K562 (cell line): ENCODE data around the gene ACTR3C. TPM values are rescaled to one million over a fixed set of nuclear protein-coding genes. Genes with fewer than 3 reads are reported as not detected.
A peak's percentile ranks its signal among the peaks of the same experiment; 100 is the strongest.
"Not testable (repeated sequence)": the region's sequence is repeated elsewhere in the genome, so short reads cannot be mapped to it uniquely, and the experiment has no call there.

Source experiments
- ARID1B ChIP-seq: fragments of 450-650 bp; IDR thresholded peaks from 2 replicates; pipeline ENCODE4 v1.6.1; 2016; ENCODE audit warnings: antibody characterized with exemption, mild to moderate bottlenecking, inconsistent platforms
- ARNT ChIP-seq, 2 experiments: fragments of 450-650 bp; IDR thresholded peaks; 2 replicates each; pipeline ENCODE4 v1.6.1; 2016; ENCODE audit warnings: mild to moderate bottlenecking in 1 of 2
- L3MBTL2 ChIP-seq: fragments of 450-650 bp; IDR thresholded peaks from 2 replicates; pipeline ENCODE4 v1.6.1; 2016; ENCODE audit warnings: mild to moderate bottlenecking, moderate library complexity
- MYC ChIP-seq, 2 experiments: fragments of 250-450 bp in 1 of 2; sonication (Bioruptor Pico) in 1 of 2; IDR thresholded peaks; 2 replicates each; pipeline versions ENCODE4 v1.5.1 to v1.6.1; 2012 to 2021; ENCODE audit warnings: low read depth in 2 of 2, borderline replicate concordance in 1 of 2, improper control_type of control experiment in 1 of 2, low read length in 1 of 2, mild to moderate bottlenecking in 1 of 2, moderate library complexity in 1 of 2
- TOE1 ChIP-seq, 2 experiments: fragments of 450-650 bp in 1 of 2; sonication (generic) in 1 of 2; formaldehyde crosslinking in 1 of 2; IDR thresholded peaks; 2 replicates each; pipeline versions ENCODE4 v1.7.1 to v1.8.0; 2016 to 2022; ENCODE audit warnings: borderline replicate concordance in 2 of 2, mild to moderate bottlenecking in 2 of 2, antibody characterized with exemption in 1 of 2, inconsistent platforms in 1 of 2, low read depth in 1 of 2, missing genetic modification reagents in 1 of 2, moderate library complexity in 1 of 2
- polyA plus RNA-seq, 8 experiments: library from polyadenylated mRNA; depleted of rRNA in 4 of 8; stranded (reverse) in 5 of 8; unstranded in 3 of 8; fragments of >200 nt; fragmentation: Nextera tagmentation in 2 of 8; fragmentation: Illumina TruSeq in 1 of 8; extraction: Ambion mirVana in 2 of 8; extraction: Trizol in 1 of 8; gene quantifications; 2 replicates each; pipeline versions ENCODE4 v1.2.1 to v1.2.3, GENCODE V29; 2011 to 2014; ENCODE audit warnings: inconsistent platforms in 1 of 8, missing spikeins in 1 of 8
- total RNA-seq, 7 experiments: library from RNA; depleted of rRNA in 6 of 7; stranded (reverse); fragments of >200 nt in 6 of 7; fragmentation: Illumina TruSeq in 2 of 7; extraction: Trizol in 2 of 7; gene quantifications; 2 replicates each; pipeline versions ENCODE4 v1.2.1 to v1.2.3, GENCODE V29; 2011 to 2021; ENCODE audit warnings: low replicate concordance in 1 of 7
- TF ChIP-seq, protein P1 (sequence below): fragments of 450-650 bp; IDR thresholded peaks from 2 replicates; pipeline ENCODE4 v1.6.1; 2016; ENCODE audit warnings: mild to moderate bottlenecking, moderate library complexity
- TF ChIP-seq, protein P2 (sequence below), 2 experiments: fragments of 450-650 bp; IDR thresholded peaks; 2 replicates each; pipeline ENCODE4 v1.6.1; 2016
- TF ChIP-seq, protein P3 (sequence below): sonication (generic); formaldehyde crosslinking; IDR thresholded peaks from 2 replicates; pipeline ENCODE4 v1.9.0; 2022; ENCODE audit warnings: mild to moderate bottlenecking, missing genetic modification reagents
- TF ChIP-seq, protein P4 (sequence below), 2 experiments: fragments of 450-650 bp; conservative IDR thresholded peaks; 2 replicates each; pipeline ENCODE4 v1.6.1; 2017; ENCODE audit warnings: mild to moderate bottlenecking in 2 of 2, moderate library complexity in 2 of 2

The ACTR3C gene
- total and polyA plus RNA-seq, 9 of the 15 experiments (the other 6 are each of a cell fraction or from before 2014, with no cell fraction given) = 9.0 to 35.4 (median 13.3) TPM

DNA sequence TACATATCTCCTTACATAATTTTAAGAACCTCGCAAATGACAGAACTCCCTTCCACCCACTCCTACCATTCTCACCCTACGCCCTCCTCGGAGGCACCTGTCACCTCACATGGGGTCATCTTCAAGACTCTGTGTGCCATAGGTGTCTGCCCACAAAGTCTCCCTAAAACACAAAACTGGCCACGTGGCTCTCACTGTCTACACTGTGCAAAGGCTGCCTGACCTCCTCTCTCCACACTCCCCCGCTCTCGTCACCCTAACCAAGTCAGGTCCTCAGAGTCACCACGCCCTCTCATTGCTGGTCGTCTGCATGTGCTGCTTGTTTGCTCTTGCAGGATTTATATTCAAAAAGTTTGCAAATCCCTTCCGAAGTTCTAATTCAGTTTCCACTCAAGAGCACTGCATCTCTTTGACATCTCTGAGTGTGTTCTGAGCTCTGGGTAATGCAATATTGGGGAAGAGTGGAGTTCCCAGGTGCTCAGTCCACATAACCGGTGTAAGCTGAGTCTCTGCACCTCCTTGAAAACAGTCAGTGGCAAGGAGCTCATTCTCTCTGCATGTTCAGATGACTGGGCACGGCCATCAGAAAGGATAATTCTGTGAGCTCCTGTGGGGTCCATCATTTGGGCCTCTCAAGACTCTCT, 18.0 kb downstream of the ACTR3C start (continued):
- TF ChIP-seq, protein P1, sequence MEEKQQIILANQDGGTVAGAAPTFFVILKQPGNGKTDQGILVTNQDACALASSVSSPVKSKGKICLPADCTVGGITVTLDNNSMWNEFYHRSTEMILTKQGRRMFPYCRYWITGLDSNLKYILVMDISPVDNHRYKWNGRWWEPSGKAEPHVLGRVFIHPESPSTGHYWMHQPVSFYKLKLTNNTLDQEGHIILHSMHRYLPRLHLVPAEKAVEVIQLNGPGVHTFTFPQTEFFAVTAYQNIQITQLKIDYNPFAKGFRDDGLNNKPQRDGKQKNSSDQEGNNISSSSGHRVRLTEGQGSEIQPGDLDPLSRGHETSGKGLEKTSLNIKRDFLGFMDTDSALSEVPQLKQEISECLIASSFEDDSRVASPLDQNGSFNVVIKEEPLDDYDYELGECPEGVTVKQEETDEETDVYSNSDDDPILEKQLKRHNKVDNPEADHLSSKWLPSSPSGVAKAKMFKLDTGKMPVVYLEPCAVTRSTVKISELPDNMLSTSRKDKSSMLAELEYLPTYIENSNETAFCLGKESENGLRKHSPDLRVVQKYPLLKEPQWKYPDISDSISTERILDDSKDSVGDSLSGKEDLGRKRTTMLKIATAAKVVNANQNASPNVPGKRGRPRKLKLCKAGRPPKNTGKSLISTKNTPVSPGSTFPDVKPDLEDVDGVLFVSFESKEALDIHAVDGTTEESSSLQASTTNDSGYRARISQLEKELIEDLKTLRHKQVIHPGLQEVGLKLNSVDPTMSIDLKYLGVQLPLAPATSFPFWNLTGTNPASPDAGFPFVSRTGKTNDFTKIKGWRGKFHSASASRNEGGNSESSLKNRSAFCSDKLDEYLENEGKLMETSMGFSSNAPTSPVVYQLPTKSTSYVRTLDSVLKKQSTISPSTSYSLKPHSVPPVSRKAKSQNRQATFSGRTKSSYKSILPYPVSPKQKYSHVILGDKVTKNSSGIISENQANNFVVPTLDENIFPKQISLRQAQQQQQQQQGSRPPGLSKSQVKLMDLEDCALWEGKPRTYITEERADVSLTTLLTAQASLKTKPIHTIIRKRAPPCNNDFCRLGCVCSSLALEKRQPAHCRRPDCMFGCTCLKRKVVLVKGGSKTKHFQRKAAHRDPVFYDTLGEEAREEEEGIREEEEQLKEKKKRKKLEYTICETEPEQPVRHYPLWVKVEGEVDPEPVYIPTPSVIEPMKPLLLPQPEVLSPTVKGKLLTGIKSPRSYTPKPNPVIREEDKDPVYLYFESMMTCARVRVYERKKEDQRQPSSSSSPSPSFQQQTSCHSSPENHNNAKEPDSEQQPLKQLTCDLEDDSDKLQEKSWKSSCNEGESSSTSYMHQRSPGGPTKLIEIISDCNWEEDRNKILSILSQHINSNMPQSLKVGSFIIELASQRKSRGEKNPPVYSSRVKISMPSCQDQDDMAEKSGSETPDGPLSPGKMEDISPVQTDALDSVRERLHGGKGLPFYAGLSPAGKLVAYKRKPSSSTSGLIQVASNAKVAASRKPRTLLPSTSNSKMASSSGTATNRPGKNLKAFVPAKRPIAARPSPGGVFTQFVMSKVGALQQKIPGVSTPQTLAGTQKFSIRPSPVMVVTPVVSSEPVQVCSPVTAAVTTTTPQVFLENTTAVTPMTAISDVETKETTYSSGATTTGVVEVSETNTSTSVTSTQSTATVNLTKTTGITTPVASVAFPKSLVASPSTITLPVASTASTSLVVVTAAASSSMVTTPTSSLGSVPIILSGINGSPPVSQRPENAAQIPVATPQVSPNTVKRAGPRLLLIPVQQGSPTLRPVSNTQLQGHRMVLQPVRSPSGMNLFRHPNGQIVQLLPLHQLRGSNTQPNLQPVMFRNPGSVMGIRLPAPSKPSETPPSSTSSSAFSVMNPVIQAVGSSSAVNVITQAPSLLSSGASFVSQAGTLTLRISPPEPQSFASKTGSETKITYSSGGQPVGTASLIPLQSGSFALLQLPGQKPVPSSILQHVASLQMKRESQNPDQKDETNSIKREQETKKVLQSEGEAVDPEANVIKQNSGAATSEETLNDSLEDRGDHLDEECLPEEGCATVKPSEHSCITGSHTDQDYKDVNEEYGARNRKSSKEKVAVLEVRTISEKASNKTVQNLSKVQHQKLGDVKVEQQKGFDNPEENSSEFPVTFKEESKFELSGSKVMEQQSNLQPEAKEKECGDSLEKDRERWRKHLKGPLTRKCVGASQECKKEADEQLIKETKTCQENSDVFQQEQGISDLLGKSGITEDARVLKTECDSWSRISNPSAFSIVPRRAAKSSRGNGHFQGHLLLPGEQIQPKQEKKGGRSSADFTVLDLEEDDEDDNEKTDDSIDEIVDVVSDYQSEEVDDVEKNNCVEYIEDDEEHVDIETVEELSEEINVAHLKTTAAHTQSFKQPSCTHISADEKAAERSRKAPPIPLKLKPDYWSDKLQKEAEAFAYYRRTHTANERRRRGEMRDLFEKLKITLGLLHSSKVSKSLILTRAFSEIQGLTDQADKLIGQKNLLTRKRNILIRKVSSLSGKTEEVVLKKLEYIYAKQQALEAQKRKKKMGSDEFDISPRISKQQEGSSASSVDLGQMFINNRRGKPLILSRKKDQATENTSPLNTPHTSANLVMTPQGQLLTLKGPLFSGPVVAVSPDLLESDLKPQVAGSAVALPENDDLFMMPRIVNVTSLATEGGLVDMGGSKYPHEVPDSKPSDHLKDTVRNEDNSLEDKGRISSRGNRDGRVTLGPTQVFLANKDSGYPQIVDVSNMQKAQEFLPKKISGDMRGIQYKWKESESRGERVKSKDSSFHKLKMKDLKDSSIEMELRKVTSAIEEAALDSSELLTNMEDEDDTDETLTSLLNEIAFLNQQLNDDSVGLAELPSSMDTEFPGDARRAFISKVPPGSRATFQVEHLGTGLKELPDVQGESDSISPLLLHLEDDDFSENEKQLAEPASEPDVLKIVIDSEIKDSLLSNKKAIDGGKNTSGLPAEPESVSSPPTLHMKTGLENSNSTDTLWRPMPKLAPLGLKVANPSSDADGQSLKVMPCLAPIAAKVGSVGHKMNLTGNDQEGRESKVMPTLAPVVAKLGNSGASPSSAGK = peak; percentile 85
- TF ChIP-seq ARID1B = peak; percentile 17
- TF ChIP-seq TOE1 (IDR thresholded peaks at IDR 0.05; ENCODE audit: borderline replicate concordance) = peak; percentile 41; the same call in 1 of the 2 replicates
- not testable (repeated sequence) for TF ChIP-seq TOE1, MYC (CRISPR knock-in tag; IDR thresholded peaks at IDR 0.05; ENCODE audit: borderline replicate concordance, low read depth)
- TF ChIP-seq, protein P2, sequence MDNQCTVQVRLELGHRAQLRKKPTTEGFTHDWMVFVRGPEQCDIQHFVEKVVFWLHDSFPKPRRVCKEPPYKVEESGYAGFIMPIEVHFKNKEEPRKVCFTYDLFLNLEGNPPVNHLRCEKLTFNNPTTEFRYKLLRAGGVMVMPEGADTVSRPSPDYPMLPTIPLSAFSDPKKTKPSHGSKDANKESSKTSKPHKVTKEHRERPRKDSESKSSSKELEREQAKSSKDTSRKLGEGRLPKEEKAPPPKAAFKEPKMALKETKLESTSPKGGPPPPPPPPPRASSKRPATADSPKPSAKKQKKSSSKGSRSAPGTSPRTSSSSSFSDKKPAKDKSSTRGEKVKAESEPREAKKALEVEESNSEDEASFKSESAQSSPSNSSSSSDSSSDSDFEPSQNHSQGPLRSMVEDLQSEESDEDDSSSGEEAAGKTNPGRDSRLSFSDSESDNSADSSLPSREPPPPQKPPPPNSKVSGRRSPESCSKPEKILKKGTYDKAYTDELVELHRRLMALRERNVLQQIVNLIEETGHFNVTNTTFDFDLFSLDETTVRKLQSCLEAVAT (IDR thresholded peaks at IDR 0.05) = 0 out of 4 replicates have a peak, but pooled peaks of 1 of the 2 experiments have one; percentile 50
- TF ChIP-seq L3MBTL2 = peak; percentile 83
- TF ChIP-seq, protein P3, sequence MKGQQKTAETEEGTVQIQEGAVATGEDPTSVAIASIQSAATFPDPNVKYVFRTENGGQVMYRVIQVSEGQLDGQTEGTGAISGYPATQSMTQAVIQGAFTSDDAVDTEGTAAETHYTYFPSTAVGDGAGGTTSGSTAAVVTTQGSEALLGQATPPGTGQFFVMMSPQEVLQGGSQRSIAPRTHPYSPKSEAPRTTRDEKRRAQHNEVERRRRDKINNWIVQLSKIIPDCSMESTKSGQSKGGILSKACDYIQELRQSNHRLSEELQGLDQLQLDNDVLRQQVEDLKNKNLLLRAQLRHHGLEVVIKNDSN (CRISPR knock-in tag) = peak; percentile 47; the same call in 1 of the 2 replicates
- TF ChIP-seq, protein P4, sequence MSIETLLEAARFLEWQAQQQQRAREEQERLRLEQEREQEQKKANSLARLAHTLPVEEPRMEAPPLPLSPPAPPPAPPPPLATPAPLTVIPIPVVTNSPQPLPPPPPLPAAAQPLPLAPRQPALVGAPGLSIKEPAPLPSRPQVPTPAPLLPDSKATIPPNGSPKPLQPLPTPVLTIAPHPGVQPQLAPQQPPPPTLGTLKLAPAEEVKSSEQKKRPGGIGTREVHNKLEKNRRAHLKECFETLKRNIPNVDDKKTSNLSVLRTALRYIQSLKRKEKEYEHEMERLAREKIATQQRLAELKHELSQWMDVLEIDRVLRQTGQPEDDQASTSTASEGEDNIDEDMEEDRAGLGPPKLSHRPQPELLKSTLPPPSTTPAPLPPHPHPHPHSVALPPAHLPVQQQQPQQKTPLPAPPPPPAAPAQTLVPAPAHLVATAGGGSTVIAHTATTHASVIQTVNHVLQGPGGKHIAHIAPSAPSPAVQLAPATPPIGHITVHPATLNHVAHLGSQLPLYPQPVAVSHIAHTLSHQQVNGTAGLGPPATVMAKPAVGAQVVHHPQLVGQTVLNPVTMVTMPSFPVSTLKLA (conservative IDR thresholded peaks at IDR 0.05) = peak; percentile 78 to 83; a peak in 3 of 4 replicates
- 0 out of 4 replicates have a peak, but pooled peaks of 1 of the 2 experiments have one; percentile 37 for TF ChIP-seq ARNT (IDR thresholded peaks at IDR 0.05)
- peak; percentile 63; the same call in 1 of the 2 replicates for TF ChIP-seq MYC (IDR thresholded peaks at IDR 0.05; ENCODE audit: low read depth, low read length)
